ENCODE data around the gene TTPAL. TPM values are rescaled to one million over a fixed set of nuclear protein-coding genes. Genes with fewer than 3 reads are reported as not detected.

The TTPAL gene
- total RNA-seq, 1 donor from 2014 or later = 20.8 TPM

DNA sequence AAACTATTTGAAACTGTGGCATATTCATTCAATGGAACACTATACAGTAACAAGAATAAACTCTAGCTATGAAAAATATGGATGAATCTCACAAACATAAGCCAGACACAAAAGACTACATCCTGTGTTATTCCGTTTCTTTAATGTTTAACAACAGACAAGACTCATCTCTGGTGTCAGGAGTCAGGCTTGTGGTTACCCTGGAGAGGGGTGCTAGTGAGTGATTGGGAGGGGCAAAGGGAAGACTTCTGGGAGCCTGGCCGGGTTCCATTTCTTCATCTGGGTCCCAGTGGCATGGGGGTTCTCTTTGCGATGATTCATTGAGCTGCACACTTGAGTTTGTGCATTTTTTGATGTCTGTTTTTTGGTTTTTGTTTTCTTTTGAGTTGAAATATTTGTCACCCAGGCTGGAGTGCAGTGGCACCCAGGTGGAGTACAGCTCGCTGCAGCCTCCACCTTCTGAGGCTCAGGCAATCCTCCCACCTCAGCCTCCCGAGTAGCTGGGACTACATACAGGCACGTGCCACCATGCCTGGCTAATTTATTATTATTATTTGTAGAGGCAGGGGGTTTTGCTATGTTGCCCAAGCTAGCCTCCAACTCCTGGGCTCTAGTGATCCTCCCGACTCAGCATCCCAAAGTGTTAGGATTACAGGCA is 21.2 kb upstream of the TTPAL start:
- no peak for DNase-seq (ENCODE audit: extremely low spot score, unreplicated experiment)
- no peaks in the 10 kb centered on the region for H3K27me3 Mint-ChIP-seq
- no peaks in the 10 kb centered on the region for H3K4me1 Mint-ChIP-seq (ENCODE audit: unreplicated experiment)
- H3K9me3 Mint-ChIP-seq = no peaks in the 10 kb centered on the region
- no peaks in the 10 kb centered on the region for H3K36me3 Mint-ChIP-seq
- TF ChIP-seq, protein P1, sequence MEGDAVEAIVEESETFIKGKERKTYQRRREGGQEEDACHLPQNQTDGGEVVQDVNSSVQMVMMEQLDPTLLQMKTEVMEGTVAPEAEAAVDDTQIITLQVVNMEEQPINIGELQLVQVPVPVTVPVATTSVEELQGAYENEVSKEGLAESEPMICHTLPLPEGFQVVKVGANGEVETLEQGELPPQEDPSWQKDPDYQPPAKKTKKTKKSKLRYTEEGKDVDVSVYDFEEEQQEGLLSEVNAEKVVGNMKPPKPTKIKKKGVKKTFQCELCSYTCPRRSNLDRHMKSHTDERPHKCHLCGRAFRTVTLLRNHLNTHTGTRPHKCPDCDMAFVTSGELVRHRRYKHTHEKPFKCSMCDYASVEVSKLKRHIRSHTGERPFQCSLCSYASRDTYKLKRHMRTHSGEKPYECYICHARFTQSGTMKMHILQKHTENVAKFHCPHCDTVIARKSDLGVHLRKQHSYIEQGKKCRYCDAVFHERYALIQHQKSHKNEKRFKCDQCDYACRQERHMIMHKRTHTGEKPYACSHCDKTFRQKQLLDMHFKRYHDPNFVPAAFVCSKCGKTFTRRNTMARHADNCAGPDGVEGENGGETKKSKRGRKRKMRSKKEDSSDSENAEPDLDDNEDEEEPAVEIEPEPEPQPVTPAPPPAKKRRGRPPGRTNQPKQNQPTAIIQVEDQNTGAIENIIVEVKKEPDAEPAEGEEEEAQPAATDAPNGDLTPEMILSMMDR (conservative IDR thresholded peaks at IDR 0.05) = no peak
- H3K4me3 Mint-ChIP-seq = no peak overlapping the region
- no peak overlapping the region for H3K27ac Mint-ChIP-seq

DNA sequence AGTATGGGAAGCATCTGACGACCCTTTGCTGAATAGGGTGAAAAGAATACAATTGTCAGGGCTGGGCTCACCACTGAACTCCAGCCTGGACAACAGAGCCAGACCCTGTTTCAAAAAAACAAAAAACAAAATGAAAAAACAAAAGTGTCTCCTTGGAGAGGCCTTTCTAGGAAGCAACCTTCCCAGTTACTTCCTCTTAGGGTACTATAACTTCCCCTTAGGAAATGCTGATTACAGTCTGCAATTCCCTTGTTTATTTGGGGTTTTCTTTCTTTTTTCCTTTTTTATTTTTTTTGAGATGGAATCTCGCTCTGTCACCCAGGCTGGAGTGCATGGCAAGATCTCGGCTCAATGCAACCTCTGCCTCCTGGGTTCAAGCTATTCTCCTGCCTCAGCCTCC is 20.5 kb upstream of the TTPAL start:
- Mint-ChIP-seq H3K9me3 (no peaks in the 10 kb centered on the region), H3K27ac (no peak overlapping the region), H3K4me1 (ENCODE audit: unreplicated experiment) (no peaks in the 10 kb centered on the region), H3K4me3 (no peak overlapping the region), H3K27me3 (no peaks in the 10 kb centered on the region), H3K36me3 (no peaks in the 10 kb centered on the region)
- TF ChIP-seq, protein P1 (conservative IDR thresholded peaks at IDR 0.05) = no peak
- no peak for DNase-seq (ENCODE audit: extremely low spot score, unreplicated experiment)

DNA sequence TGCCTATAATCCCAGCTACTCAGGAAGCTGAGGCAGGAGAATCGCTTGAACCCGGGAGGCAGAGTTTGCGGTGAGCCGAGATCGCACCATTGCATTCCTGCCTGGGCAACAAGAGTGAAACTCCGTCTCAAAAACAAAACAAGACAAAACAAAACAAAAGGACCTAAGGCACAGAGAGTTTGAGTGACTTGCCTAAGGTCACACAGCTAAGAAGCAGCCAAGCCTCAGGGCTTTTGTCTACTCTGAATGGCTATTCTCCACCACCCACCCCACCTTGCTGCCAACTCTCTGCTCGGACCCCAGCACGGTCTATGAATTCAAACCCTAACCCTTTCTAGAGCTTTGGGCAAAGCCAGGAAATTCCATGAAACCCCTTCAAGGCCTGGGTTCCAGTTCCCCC is 19.1 kb upstream of the TTPAL start:
- TF ChIP-seq, protein P1 (conservative IDR thresholded peaks at IDR 0.05) = no peak
- Mint-ChIP-seq H3K36me3 (no peaks in the 10 kb centered on the region), H3K9me3 (no peaks in the 10 kb centered on the region), H3K27me3 (no peaks in the 10 kb centered on the region), H3K4me3 (no peak overlapping the region), H3K4me1 (ENCODE audit: unreplicated experiment) (no peaks in the 10 kb centered on the region), H3K27ac (no peak overlapping the region)
- DNase-seq (ENCODE audit: extremely low spot score, unreplicated experiment) = no peak

DNA sequence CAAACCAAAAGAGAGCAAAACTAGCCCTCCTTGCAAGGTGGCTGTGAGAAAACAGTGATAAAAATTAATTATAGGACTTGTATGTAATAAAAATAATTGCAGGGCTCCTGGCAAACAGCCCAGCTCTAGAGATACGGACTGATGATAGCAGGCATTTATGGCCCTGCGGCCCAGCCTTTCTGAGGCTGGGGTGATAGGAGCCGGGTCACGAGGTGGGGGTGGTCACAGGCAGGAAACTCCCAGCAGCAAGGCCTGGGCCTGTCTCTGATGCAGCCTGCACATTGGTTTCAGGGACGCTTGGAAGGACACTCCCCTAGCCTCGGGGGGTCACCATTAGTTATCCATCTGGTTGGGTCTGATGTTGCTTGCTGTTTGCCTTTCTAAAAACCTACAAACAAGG is 18.7 kb upstream of the TTPAL start:
- Mint-ChIP-seq H3K27ac (no peak overlapping the region), H3K27me3 (no peaks in the 10 kb centered on the region), H3K4me1 (ENCODE audit: unreplicated experiment) (no peaks in the 10 kb centered on the region), H3K4me3 (no peak overlapping the region), H3K36me3 (no peaks in the 10 kb centered on the region), H3K9me3 (no peaks in the 10 kb centered on the region)
- TF ChIP-seq, protein P1 (conservative IDR thresholded peaks at IDR 0.05) = no peak
- no peak for DNase-seq (ENCODE audit: extremely low spot score, unreplicated experiment)

DNA sequence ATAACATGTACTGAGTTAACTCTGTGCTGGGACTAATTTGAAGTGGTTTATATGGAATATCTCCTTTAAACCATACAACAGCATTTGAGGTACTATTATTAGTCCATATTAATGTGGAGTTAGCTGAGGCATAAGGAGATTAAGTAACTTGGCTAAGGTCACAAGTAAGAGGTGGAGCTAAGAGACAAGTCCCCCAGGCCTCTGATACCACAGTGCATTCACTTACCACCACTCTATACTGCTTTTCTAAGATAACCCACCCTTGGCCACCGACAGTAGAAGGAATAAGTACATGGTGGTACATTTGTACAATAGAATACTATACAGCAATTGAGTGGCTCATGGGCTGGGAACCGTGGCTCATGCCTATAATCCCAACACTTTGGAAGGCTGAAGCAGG is 16.4 kb upstream of the TTPAL start:
- Mint-ChIP-seq H3K4me1 (ENCODE audit: unreplicated experiment) (no peaks in the 10 kb centered on the region), H3K27ac (no peak overlapping the region), H3K9me3 (no peaks in the 10 kb centered on the region), H3K4me3 (no peak overlapping the region), H3K36me3 (no peaks in the 10 kb centered on the region), H3K27me3 (no peaks in the 10 kb centered on the region)
- TF ChIP-seq, protein P1 (conservative IDR thresholded peaks at IDR 0.05) = no peak
- DNase-seq (ENCODE audit: extremely low spot score, unreplicated experiment) = no peak

DNA sequence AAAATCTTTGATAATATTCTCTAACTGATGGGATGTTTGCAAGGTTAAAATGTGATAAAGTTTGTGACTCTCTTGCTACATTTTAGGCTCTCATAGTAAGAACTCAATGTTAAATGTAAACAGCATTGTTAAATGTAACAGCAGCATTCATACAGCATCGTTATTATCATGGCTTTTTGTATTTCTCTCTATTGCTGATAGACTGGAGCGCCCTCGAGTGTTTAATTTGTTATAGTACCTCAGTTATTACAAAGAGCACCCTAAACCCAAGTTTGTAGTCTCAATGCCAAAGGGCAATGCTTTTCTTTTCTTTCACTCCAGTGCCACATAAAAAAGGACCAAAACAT is 14.9 kb upstream of the TTPAL start:
- no peaks in the 10 kb centered on the region for H3K4me1 Mint-ChIP-seq (ENCODE audit: unreplicated experiment)
- peak overlapping the region; percentile 28 for H3K27ac Mint-ChIP-seq
- TF ChIP-seq, protein P1 (conservative IDR thresholded peaks at IDR 0.05) = peak; percentile 57
- no peaks in the 10 kb centered on the region for H3K9me3 Mint-ChIP-seq
- no peak overlapping the region for H3K4me3 Mint-ChIP-seq
- H3K27me3 Mint-ChIP-seq = no peaks in the 10 kb centered on the region
- H3K36me3 Mint-ChIP-seq = no peaks in the 10 kb centered on the region
- no peak for DNase-seq (ENCODE audit: extremely low spot score, unreplicated experiment)
